Mesothelial cell of epicardium (in vitro differentiated cells): ENCODE data around the gene PPARGC1A. TPM values are rescaled to one million over a fixed set of nuclear protein-coding genes. Genes with fewer than 3 reads are reported as not detected.

Experiments
- DNase-seq, 2 experiments: peaks; one replicate each; pipeline ENCODE4 v3.0.0; 2021; ENCODE audit warnings: low spot score in 2 of 2; ENCODE audit not compliant: unreplicated experiment in 2 of 2
- H3K27ac Mint-ChIP-seq: 2 replicates; pipeline ENCODE4 v1.8.0; 2021; ENCODE audit warnings: mixed read lengths
- H3K27me3 Mint-ChIP-seq: 2 replicates; pipeline ENCODE4 v1.8.0; 2021; ENCODE audit warnings: low read depth, mixed read lengths
- H3K36me3 Mint-ChIP-seq: 2 replicates; pipeline ENCODE4 v1.8.0; 2021; ENCODE audit warnings: mixed read lengths
- H3K4me1 Mint-ChIP-seq: 2 replicates; pipeline ENCODE4 v1.8.0; 2021; ENCODE audit warnings: mixed read lengths
- H3K4me3 Mint-ChIP-seq: 2 replicates; pipeline ENCODE4 v1.8.0; 2021; ENCODE audit warnings: mild to moderate bottlenecking, moderate library complexity, mixed read lengths
- H3K9me3 Mint-ChIP-seq: 2 replicates; pipeline ENCODE4 v1.8.0; 2021; ENCODE audit warnings: mixed read lengths
- total RNA-seq: library from RNA; stranded (reverse); gene quantifications from 3 replicates; pipeline ENCODE4 v1.2.1, GENCODE V29; 2021
- TF ChIP-seq, protein P1 (sequence below): fragments of 200-600 bp; sonication (generic); IDR thresholded peaks from one replicate; pipeline ENCODE4 v1.5.0; 2021; ENCODE audit warnings: antibody characterized with exemption; ENCODE audit not compliant: unreplicated experiment

PPARGC1A gene
- total RNA-seq, 1 donor from 2014 or later = 3.7 TPM

DNA sequence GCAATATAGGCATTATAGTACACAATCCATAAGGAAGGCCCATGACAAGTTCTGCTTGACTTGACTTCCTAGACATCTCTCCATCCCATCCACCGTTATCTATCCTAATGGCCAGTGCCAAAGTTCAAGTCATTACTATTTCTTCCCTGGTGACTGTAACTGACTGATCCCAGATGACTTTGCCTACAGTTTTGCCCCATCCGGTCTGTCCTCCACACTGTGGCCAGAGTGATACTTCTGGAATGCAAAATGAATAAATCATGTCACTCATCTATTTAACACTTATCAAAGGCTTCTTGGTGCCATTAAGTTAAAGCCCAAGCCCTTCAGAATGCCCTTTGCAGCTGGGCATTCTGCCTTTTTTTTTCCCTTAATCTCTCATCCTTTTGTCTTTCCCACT lies 130.8 kb downstream of the PPARGC1A start:
- no peaks in the 10 kb centered on the region for H3K9me3 Mint-ChIP-seq
- TF ChIP-seq, protein P1, sequence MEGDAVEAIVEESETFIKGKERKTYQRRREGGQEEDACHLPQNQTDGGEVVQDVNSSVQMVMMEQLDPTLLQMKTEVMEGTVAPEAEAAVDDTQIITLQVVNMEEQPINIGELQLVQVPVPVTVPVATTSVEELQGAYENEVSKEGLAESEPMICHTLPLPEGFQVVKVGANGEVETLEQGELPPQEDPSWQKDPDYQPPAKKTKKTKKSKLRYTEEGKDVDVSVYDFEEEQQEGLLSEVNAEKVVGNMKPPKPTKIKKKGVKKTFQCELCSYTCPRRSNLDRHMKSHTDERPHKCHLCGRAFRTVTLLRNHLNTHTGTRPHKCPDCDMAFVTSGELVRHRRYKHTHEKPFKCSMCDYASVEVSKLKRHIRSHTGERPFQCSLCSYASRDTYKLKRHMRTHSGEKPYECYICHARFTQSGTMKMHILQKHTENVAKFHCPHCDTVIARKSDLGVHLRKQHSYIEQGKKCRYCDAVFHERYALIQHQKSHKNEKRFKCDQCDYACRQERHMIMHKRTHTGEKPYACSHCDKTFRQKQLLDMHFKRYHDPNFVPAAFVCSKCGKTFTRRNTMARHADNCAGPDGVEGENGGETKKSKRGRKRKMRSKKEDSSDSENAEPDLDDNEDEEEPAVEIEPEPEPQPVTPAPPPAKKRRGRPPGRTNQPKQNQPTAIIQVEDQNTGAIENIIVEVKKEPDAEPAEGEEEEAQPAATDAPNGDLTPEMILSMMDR = no peak
- no peaks in the 10 kb centered on the region for H3K4me1 Mint-ChIP-seq
- H3K27me3 Mint-ChIP-seq = no peaks in the 10 kb centered on the region
- no peak for DNase-seq
- H3K4me3 Mint-ChIP-seq = no peak overlapping the region
- H3K36me3 Mint-ChIP-seq = no peaks in the 10 kb centered on the region
- H3K27ac Mint-ChIP-seq = no peak overlapping the region

DNA sequence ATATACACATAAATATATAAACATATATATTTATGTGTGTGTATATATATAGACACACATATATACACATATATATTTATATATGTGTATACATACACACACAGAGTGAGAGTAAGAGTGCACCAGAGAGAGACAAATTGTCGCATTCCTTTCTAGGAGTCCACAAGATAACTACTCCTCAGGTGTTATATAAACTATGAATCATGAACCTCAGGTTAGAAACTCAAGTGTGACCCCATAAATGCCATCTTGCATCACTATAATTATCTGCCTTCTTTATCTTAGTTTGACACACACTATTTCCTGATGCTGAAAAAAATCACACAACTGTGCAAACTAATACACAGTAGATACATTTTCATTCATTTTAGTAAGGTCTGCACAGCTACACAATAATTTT lies 135.2 kb downstream of the PPARGC1A start:
- no peak for DNase-seq
- no peaks in the 10 kb centered on the region for H3K27me3 Mint-ChIP-seq
- TF ChIP-seq, protein P1 = no peak
- H3K27ac Mint-ChIP-seq = no peak overlapping the region
- peaks cover 3% of the 10 kb centered on the region for H3K9me3 Mint-ChIP-seq
- no peaks in the 10 kb centered on the region for H3K36me3 Mint-ChIP-seq
- no peaks in the 10 kb centered on the region for H3K4me1 Mint-ChIP-seq
- no peak overlapping the region for H3K4me3 Mint-ChIP-seq

DNA sequence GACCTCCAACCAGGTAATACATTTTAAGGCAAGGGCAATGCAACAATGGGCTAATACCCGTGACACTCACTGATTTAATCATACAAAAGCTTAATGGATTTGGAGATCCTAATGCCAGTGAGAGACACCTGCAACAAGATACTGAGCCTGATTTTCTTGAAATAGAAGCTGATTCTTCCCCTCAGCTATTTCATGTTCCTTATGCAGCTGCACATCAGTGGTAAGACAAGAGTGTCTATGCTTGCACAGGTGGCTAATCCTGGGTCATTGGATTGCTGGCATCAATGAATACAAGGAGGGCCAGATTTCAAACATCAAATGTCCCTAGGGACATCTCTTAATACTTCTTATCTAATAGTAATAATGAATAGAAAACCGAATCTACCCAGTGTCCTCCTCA lies 139.7 kb downstream of the PPARGC1A start:
- H3K36me3 Mint-ChIP-seq = no peaks in the 10 kb centered on the region
- DNase-seq = no peak
- peaks cover 9% of the 10 kb centered on the region for H3K9me3 Mint-ChIP-seq
- peaks cover 6% of the 10 kb centered on the region for H3K27me3 Mint-ChIP-seq
- no peak overlapping the region for H3K27ac Mint-ChIP-seq
- TF ChIP-seq, protein P1 = no peak
- H3K4me1 Mint-ChIP-seq = no peaks in the 10 kb centered on the region
- H3K4me3 Mint-ChIP-seq = no peak overlapping the region

DNA sequence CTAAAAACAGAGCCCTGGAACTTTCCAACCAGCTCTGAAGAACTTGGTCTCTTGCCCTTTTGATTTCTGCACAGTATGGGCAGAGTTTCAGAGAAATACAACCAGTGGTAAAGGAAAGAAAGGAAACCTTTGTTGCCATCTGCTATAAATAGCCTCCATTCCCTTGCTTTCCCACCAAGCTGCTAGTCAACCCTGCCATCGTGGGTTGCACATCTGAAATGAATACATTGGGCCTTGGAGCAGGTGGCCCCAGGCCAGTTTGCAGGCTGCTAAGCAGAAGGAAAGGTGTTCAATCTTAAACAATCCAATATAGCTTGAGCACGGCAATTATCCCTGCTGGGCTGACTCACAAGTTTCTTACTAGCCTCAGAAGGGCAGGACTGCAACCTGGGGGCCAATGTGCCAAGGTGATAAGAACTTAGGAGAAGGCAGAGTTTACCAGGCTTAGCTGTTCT lies 142.5 kb downstream of the PPARGC1A start:
- Mint-ChIP-seq H3K4me1 (no peaks in the 10 kb centered on the region), H3K27ac (no peak overlapping the region), H3K4me3 (no peak overlapping the region), H3K27me3 (peaks cover 9% of the 10 kb centered on the region), H3K9me3 (peaks cover 6% of the 10 kb centered on the region), H3K36me3 (no peaks in the 10 kb centered on the region)
- TF ChIP-seq, protein P1 = no peak
- DNase-seq = no peak

DNA sequence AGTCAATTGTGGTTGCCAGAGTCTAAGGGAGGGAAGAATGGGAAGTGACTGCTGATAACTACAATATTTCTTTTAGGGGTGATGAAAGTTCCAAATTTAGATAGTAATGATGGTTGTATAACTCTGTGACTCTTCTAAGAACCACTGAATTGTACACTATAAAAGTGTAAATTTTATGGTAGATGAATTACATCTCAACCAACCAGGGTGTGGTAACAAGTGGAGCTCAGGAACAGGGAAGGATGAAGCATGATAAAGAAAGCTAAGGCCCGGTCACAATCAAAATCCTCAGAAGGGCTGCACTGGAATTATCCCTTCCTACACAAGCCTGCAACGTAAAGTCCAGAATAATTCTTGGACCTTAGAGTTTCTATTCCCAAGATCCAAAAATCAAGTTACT lies 143.2 kb downstream of the PPARGC1A start:
- no peaks in the 10 kb centered on the region for H3K36me3 Mint-ChIP-seq
- no peak overlapping the region for H3K4me3 Mint-ChIP-seq
- TF ChIP-seq, protein P1 = no peak
- H3K27ac Mint-ChIP-seq = no peak overlapping the region
- H3K4me1 Mint-ChIP-seq = no peaks in the 10 kb centered on the region
- DNase-seq = no peak
- peaks cover 6% of the 10 kb centered on the region for H3K9me3 Mint-ChIP-seq
- H3K27me3 Mint-ChIP-seq = peaks cover 9% of the 10 kb centered on the region

DNA sequence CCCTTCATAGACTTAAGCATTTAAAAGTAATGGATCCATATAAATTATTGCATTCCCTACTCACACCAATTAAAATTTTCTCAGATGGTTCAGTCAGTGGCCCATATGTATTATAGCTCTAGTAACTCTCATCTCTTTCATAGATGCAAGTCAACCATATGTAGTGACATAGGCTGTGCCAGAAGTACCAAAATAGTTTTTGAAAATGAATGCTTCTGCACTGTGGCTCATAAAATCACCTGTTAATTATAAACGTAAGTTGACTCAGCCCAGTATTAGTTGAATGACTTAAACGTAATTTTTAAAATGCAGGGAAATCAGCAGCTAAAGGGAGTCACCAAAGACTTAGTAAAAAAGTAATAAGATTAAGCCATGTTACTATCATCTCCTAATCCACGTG lies 143.8 kb downstream of the PPARGC1A start:
- peaks cover 9% of the 10 kb centered on the region for H3K27me3 Mint-ChIP-seq
- peaks cover 6% of the 10 kb centered on the region for H3K9me3 Mint-ChIP-seq
- H3K36me3 Mint-ChIP-seq = no peaks in the 10 kb centered on the region
- H3K4me1 Mint-ChIP-seq = no peaks in the 10 kb centered on the region
- TF ChIP-seq, protein P1 = no peak
- H3K27ac Mint-ChIP-seq = no peak overlapping the region
- no peak for DNase-seq
- no peak overlapping the region for H3K4me3 Mint-ChIP-seq
